Trophoblast cell (in vitro differentiated cells and primary cell): ENCODE measurements around the gene GLT6D1.
A peak's percentile ranks its signal among the peaks of the same experiment; 100 is the strongest.

Experiments used
- DNase-seq, 2 donors: peaks; one replicate each; pipeline ENCODE4 v3.0.0-alpha.2; 2016
- H2AFZ ChIP-seq: 2 replicates; pipeline ENCODE4 v1.6.1; 2013; ENCODE audit warnings: low read length, moderate library complexity, mild to moderate bottlenecking; ENCODE audit not compliant: insufficient read depth, poor library complexity
- H2AK5ac ChIP-seq: 2 replicates; pipeline ENCODE4 v1.6.1; 2013; ENCODE audit warnings: mild to moderate bottlenecking, low read length
- H2BK120ac ChIP-seq: 2 replicates; pipeline ENCODE4 v1.6.1; 2013; ENCODE audit warnings: low read length, mild to moderate bottlenecking, moderate library complexity; ENCODE audit not compliant: insufficient read depth, poor library complexity
- H2BK12ac ChIP-seq: 2 replicates; pipeline ENCODE4 v1.6.1; 2013; ENCODE audit warnings: mild to moderate bottlenecking, low read length, moderate library complexity
- H2BK5ac ChIP-seq: 2 replicates; pipeline ENCODE4 v1.6.1; 2013; ENCODE audit warnings: low read length, low read depth, moderate library complexity, mild to moderate bottlenecking; ENCODE audit not compliant: poor library complexity
- H3K14ac ChIP-seq: 2 replicates; pipeline ENCODE4 v1.6.1; 2013; ENCODE audit warnings: mild to moderate bottlenecking, low read length
- H3K18ac ChIP-seq: 2 replicates; pipeline ENCODE4 v1.6.1; 2013; ENCODE audit warnings: mild to moderate bottlenecking, low read length
- H3K23ac ChIP-seq: 2 replicates; pipeline ENCODE4 v1.6.1; 2013; ENCODE audit warnings: low read length
- H3K27ac ChIP-seq: 2 replicates; pipeline ENCODE4 v1.5.1; 2013; ENCODE audit warnings: low read depth, mild to moderate bottlenecking, inconsistent platforms, low read length, moderate library complexity
- H3K27me3 ChIP-seq: 2 replicates; pipeline ENCODE4 v1.6.1; 2013; ENCODE audit warnings: inconsistent platforms, mild to moderate bottlenecking, low read length, moderate library complexity; ENCODE audit not compliant: insufficient read depth
- H3K36me3 ChIP-seq, 2 experiments: 1 replicate in 1 of 2; 2 replicates in 1 of 2; pipeline ENCODE4 v1.6.1; 2013; ENCODE audit warnings: low read length in 2 of 2, mild to moderate bottlenecking in 2 of 2, moderate library complexity in 1 of 2; ENCODE audit not compliant: insufficient read depth in 2 of 2, control insufficient read depth in 1 of 2
- H3K4ac ChIP-seq: 2 replicates; pipeline ENCODE4 v1.6.1; 2013; ENCODE audit warnings: low read depth, mild to moderate bottlenecking, low read length, moderate library complexity
- H3K4me1 ChIP-seq, 2 experiments: 1 replicate in 1 of 2; 2 replicates in 1 of 2; pipeline ENCODE4 v1.6.1; 2013; ENCODE audit warnings: low read length in 2 of 2, mild to moderate bottlenecking in 2 of 2, moderate library complexity in 1 of 2; ENCODE audit not compliant: insufficient read depth in 2 of 2, control insufficient read depth in 1 of 2
- H3K4me2 ChIP-seq: 2 replicates; pipeline ENCODE4 v1.6.1; 2013; ENCODE audit warnings: inconsistent platforms, mild to moderate bottlenecking, low read length, moderate library complexity
- H3K4me3 ChIP-seq: 2 replicates; pipeline ENCODE4 v1.5.1; 2013; ENCODE audit warnings: mild to moderate bottlenecking, low read depth, low read length, inconsistent platforms
- H3K79me1 ChIP-seq: one replicate; pipeline ENCODE4 v1.6.1; 2013; ENCODE audit warnings: low read length
- H3K79me2 ChIP-seq: 2 replicates; pipeline ENCODE4 v1.6.1; 2013; ENCODE audit warnings: low read length, mild to moderate bottlenecking; ENCODE audit not compliant: control insufficient read depth, insufficient read depth, poor library complexity
- H3K9ac ChIP-seq: 2 replicates; pipeline ENCODE4 v1.6.1; 2013; ENCODE audit warnings: mild to moderate bottlenecking, low read length
- H3K9me3 ChIP-seq: 2 replicates; pipeline ENCODE4 v1.6.1; 2013; ENCODE audit warnings: low read depth, mild to moderate bottlenecking, control low read depth, inconsistent platforms, low read length; ENCODE audit not compliant: insufficient read depth
- H4K12ac ChIP-seq: 2 replicates; pipeline ENCODE4 v1.6.1; 2013; ENCODE audit warnings: low read depth, mild to moderate bottlenecking, low read length, moderate library complexity
- H4K8ac ChIP-seq: 2 replicates; pipeline ENCODE4 v1.6.1; 2013; ENCODE audit warnings: low read depth, mild to moderate bottlenecking, low read length, moderate library complexity
- H4K91ac ChIP-seq: one replicate; pipeline ENCODE4 v1.6.1; 2013; ENCODE audit warnings: low read depth, mild to moderate bottlenecking, low read length, moderate library complexity
- WGBS: extraction: QIAGEN DNeasy Blood & Tissue Kit; methylation state at CpG from one replicate; pipeline ENCODE4 v1.1.7; 2013; ENCODE audit warnings: missing lambda C conversion rate; ENCODE audit not compliant: insufficient read length, insufficient coverage; ENCODE audit errors: extremely low coverage; 5-methylcytosine and 5-hydroxymethylcytosine counted together

GLT6D1 gene

DNA sequence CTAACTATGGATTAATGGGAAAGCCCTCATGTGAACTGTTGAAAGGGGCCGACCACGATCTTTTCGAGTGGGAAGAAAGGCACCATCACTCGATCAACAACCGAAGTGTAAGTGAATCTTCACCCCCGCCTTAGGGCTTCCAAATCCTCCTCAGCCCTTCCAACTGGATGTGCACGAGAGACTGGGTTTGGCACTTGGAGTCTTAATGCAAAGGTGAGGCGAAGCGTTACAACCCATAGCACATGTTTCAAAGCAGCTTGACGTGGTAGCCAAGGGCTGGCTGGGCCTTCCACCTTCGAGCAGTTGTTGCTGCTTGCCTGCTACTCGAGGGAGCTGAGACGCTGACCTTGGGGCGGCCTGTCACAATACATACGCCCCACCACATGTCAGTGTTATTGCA, 18.1 kb upstream of the GLT6D1 start:
- H4K91ac ChIP-seq, result no peak overlapping the region
- H3K36me3 ChIP-seq, result peaks cover 0 to 2% of the 10 kb centered on the region in 2 experiments
- H2BK5ac ChIP-seq, result no peak overlapping the region
- no peaks in the 10 kb centered on the region for H3K4me1 ChIP-seq
- no peaks in the 10 kb centered on the region for H3K79me1 ChIP-seq
- no peak overlapping the region for H3K4me2 ChIP-seq
- no peak overlapping the region for H2AK5ac ChIP-seq
- H2BK12ac ChIP-seq, result no peak overlapping the region
- no CpG with 5 or more reads among the region's 15 CpGs for WGBS
- no peaks in the 10 kb centered on the region for H3K79me2 ChIP-seq
- no peak overlapping the region for H3K14ac ChIP-seq
- no peak overlapping the region for H3K27ac ChIP-seq
- H3K18ac ChIP-seq, result no peak overlapping the region
- H4K12ac ChIP-seq, result no peak overlapping the region
- H3K4me3 ChIP-seq, result no peak overlapping the region
- H2BK120ac ChIP-seq, result no peak overlapping the region
- H3K9me3 ChIP-seq, result peaks cover 26% of the 10 kb centered on the region
- no peak overlapping the region for H3K23ac ChIP-seq
- no peak for DNase-seq
- H3K4ac ChIP-seq, result no peak overlapping the region
- H4K8ac ChIP-seq, result no peak overlapping the region
- no peaks in the 10 kb centered on the region for H3K27me3 ChIP-seq
- no peak overlapping the region for H2AFZ ChIP-seq
- H3K9ac ChIP-seq, result no peak overlapping the region

- Histone ChIP-seq H4K8ac (no peak overlapping the region), H3K18ac (no peak overlapping the region), H3K27ac (no peak overlapping the region), H2AK5ac (no peak overlapping the region), H3K79me2 (no peaks in the 10 kb centered on the region), H3K36me3 (peaks cover 2 to 3% of the 10 kb centered on the region in 2 experiments), H2BK120ac (no peak overlapping the region), H4K12ac (no peak overlapping the region), H3K4me1 (no peaks in the 10 kb centered on the region), H3K79me1 (no peaks in the 10 kb centered on the region), H3K4ac (no peak overlapping the region), H2BK12ac (no peak overlapping the region), H3K14ac (no peak overlapping the region), H2BK5ac (no peak overlapping the region), H4K91ac (no peak overlapping the region), H3K4me2 (no peak overlapping the region), H3K4me3 (no peak overlapping the region), H3K9me3 (peaks cover 28% of the 10 kb centered on the region), H3K23ac (no peak overlapping the region), H2AFZ (no peak overlapping the region), H3K9ac (no peak overlapping the region), H3K27me3 (no peaks in the 10 kb centered on the region)
- no CpG with 5 or more reads among the region's 8 CpGs for WGBS
- no peak for DNase-seq
Measured at GRCh38 chr9:135655317-135655716, 16.0 kb upstream of the GLT6D1 start.

- Histone ChIP-seq H4K91ac (no peak overlapping the region), H3K79me1 (no peaks in the 10 kb centered on the region), H3K27me3 (no peaks in the 10 kb centered on the region), H3K79me2 (no peaks in the 10 kb centered on the region), H2AK5ac (no peak overlapping the region), H3K27ac (no peak overlapping the region), H3K36me3 (peaks cover 2 to 4% of the 10 kb centered on the region in 2 experiments), H2BK12ac (no peak overlapping the region), H3K9me3 (peaks cover 18% of the 10 kb centered on the region), H3K4ac (no peak overlapping the region), H3K18ac (no peak overlapping the region), H3K4me3 (peak overlapping the region; percentile 65), H4K8ac (no peak overlapping the region), H2AFZ (no peak overlapping the region), H3K14ac (no peak overlapping the region), H4K12ac (no peak overlapping the region), H3K9ac (peak overlapping the region; percentile 19), H3K4me2 (no peak overlapping the region), H2BK120ac (no peak overlapping the region), H3K4me1 (no peaks in the 10 kb centered on the region), H2BK5ac (no peak overlapping the region), H3K23ac (peak overlapping the region; percentile 91)
- no peak for DNase-seq
- 100% methylated on average over 4 of the region's 17 CpGs for WGBS
Measured at GRCh38 chr9:135650408-135650807, 11.1 kb upstream of the GLT6D1 start.

DNA sequence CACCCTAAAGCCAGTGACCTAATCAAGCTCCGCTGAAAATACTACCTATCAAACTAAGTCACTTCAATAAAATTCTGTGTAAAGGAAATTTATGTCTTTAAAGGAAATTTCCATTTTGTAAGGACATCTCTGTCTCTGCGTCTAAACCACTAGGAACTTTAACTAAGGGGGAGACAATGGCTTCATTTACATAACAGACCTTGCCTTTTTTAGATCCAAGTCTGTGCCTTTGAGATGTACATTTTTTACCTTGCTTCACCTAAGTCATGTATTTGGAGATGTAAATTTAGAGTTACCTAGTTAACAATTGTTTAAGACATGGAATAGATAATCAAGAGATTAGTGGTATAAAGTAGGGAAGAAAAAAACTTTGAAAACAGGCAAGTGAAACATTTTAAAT, 10.2 kb upstream of the GLT6D1 start:
- Histone ChIP-seq H3K4me1 (no peaks in the 10 kb centered on the region), H3K4me3 (no peak overlapping the region), H3K4me2 (no peak overlapping the region), H2BK5ac (no peak overlapping the region), H4K12ac (no peak overlapping the region), H3K36me3 (peaks cover 0 to 4% of the 10 kb centered on the region in 2 experiments), H3K23ac (no peak overlapping the region), H2BK120ac (no peak overlapping the region), H3K27ac (no peak overlapping the region), H3K4ac (no peak overlapping the region), H3K9ac (no peak overlapping the region), H2BK12ac (no peak overlapping the region), H4K91ac (no peak overlapping the region), H3K27me3 (no peaks in the 10 kb centered on the region), H4K8ac (no peak overlapping the region), H2AK5ac (no peak overlapping the region), H3K9me3 (peaks cover 17% of the 10 kb centered on the region), H3K79me2 (no peaks in the 10 kb centered on the region), H2AFZ (no peak overlapping the region), H3K18ac (no peak overlapping the region), H3K14ac (no peak overlapping the region), H3K79me1 (no peaks in the 10 kb centered on the region)
- DNase-seq, result no peak
- no CpG with 5 or more reads among the region's 2 CpGs for WGBS
